WERI-Rb-1 (cell line): ENCODE results near the gene SMC4.

Experiments
- DNase-seq: peaks from one replicate; pipeline ENCODE4 v3.0.0-alpha.2; 2020
- H3K27ac ChIP-seq: fragments of 250-450 bp; sonication (Bioruptor Pico); 2 replicates; pipeline ENCODE4 v1.5.1; 2020; ENCODE audit warnings: mild to moderate bottlenecking, moderate library complexity
- H3K27me3 ChIP-seq: fragments of 250-450 bp; sonication (Bioruptor Pico); 2 replicates; pipeline ENCODE4 v1.5.1; 2021; ENCODE audit warnings: mild to moderate bottlenecking, low read depth, moderate library complexity; ENCODE audit not compliant: insufficient read depth, severe bottlenecking
- H3K36me3 ChIP-seq: fragments of 250-450 bp; sonication (Bioruptor Pico); 2 replicates; pipeline ENCODE4 v1.5.1; 2020; ENCODE audit warnings: mild to moderate bottlenecking, moderate library complexity
- H3K4me3 ChIP-seq: 2 replicates; pipeline ENCODE4 v1.5.1; 2011; ENCODE audit warnings: low read depth, mild to moderate bottlenecking, control low read depth, low read length
- H3K9me3 ChIP-seq: fragments of 250-450 bp; sonication (Bioruptor Pico); 2 replicates; pipeline ENCODE4 v1.5.1; 2021; ENCODE audit warnings: mild to moderate bottlenecking, moderate library complexity; ENCODE audit not compliant: severe bottlenecking
- TF ChIP-seq, protein P1 (sequence below): IDR thresholded peaks from 2 replicates; pipeline ENCODE4 v1.5.1; 2011; ENCODE audit warnings: low read depth, mild to moderate bottlenecking, control low read depth, inconsistent platforms, low read length

The SMC4 gene

GRCh38 chr3:160475884-160476283 lies 76.4 kb downstream of the SMC4 start:
- H3K27me3 ChIP-seq, result no peaks in the 10 kb centered on the region
- TF ChIP-seq, protein P1, sequence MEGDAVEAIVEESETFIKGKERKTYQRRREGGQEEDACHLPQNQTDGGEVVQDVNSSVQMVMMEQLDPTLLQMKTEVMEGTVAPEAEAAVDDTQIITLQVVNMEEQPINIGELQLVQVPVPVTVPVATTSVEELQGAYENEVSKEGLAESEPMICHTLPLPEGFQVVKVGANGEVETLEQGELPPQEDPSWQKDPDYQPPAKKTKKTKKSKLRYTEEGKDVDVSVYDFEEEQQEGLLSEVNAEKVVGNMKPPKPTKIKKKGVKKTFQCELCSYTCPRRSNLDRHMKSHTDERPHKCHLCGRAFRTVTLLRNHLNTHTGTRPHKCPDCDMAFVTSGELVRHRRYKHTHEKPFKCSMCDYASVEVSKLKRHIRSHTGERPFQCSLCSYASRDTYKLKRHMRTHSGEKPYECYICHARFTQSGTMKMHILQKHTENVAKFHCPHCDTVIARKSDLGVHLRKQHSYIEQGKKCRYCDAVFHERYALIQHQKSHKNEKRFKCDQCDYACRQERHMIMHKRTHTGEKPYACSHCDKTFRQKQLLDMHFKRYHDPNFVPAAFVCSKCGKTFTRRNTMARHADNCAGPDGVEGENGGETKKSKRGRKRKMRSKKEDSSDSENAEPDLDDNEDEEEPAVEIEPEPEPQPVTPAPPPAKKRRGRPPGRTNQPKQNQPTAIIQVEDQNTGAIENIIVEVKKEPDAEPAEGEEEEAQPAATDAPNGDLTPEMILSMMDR, result no peak
- no peak overlapping the region for H3K4me3 ChIP-seq
- no peak for DNase-seq
- H3K27ac ChIP-seq, result no peak overlapping the region
- no peaks in the 10 kb centered on the region for H3K36me3 ChIP-seq
- peaks cover 8% of the 10 kb centered on the region for H3K9me3 ChIP-seq

DNA sequence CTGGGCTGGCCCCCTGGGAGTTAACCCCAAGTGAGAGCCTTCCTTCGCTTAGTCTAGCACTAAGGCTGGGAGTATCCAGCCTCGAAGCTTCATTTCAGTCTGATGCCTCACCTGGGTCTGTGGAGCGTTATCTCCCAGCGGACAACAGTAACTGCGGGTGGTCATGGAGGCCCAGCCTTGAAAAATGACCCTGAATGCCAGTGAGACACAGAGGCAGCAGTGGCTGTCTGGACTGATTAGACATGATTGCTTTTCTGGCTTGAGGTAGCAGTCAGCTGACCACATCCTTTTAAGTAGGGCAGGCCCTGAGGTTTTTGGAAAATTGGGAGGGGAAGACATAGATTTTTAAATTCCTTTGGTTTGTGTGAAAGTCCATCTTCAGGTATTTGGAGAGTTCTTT lies 78.3 kb downstream of the SMC4 start:
- Histone ChIP-seq H3K36me3 (no peaks in the 10 kb centered on the region), H3K4me3 (no peak overlapping the region), H3K27me3 (no peaks in the 10 kb centered on the region), H3K9me3 (no peaks in the 10 kb centered on the region), H3K27ac (no peak overlapping the region)
- DNase-seq, result no peak
- TF ChIP-seq, protein P1, result no peak

DNA sequence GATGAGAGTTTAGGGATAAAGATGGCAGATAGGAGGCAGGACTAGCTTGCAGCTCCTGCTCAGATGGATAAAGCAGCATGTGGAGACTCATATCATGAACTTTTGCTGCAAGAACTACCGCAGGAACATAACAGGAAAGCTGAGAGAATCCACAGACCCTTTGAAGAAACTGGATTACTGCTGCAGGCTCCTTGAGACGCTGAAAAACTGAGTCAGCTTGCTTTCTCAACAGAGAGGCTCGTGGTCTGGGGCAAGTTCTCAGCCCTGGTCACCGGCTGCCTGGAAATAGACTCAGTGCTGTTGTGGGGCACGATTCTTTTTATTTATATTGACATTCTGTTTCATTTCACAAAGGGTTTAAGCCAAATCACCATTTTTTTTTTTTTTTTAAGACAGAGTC lies 78.9 kb downstream of the SMC4 start:
- no peaks in the 10 kb centered on the region for H3K27me3 ChIP-seq
- no peak for DNase-seq
- no peaks in the 10 kb centered on the region for H3K9me3 ChIP-seq
- no peak overlapping the region for H3K27ac ChIP-seq
- TF ChIP-seq, protein P1, result no peak
- H3K36me3 ChIP-seq, result no peaks in the 10 kb centered on the region
- no peak overlapping the region for H3K4me3 ChIP-seq

- TF ChIP-seq, protein P1, result no peak
- H3K4me3 ChIP-seq, result no peak overlapping the region
- no peaks in the 10 kb centered on the region for H3K27me3 ChIP-seq
- DNase-seq, result no peak
- no peaks in the 10 kb centered on the region for H3K36me3 ChIP-seq
- H3K9me3 ChIP-seq, result no peaks in the 10 kb centered on the region
- H3K27ac ChIP-seq, result no peak overlapping the region
Measured at GRCh38 chr3:160479376-160479775, 79.9 kb downstream of the SMC4 start.

- Histone ChIP-seq H3K4me3 (no peak overlapping the region), H3K27ac (no peak overlapping the region), H3K27me3 (no peaks in the 10 kb centered on the region), H3K36me3 (no peaks in the 10 kb centered on the region), H3K9me3 (no peaks in the 10 kb centered on the region)
- DNase-seq, result no peak
- TF ChIP-seq, protein P1, result no peak
Measured at GRCh38 chr3:160480931-160481330, 81.5 kb downstream of the SMC4 start.

GRCh38 chr3:160481856-160482255 lies 82.4 kb downstream of the SMC4 start:
- no peak for DNase-seq
- no peak overlapping the region for H3K27ac ChIP-seq
- no peaks in the 10 kb centered on the region for H3K36me3 ChIP-seq
- H3K9me3 ChIP-seq, result no peaks in the 10 kb centered on the region
- H3K27me3 ChIP-seq, result no peaks in the 10 kb centered on the region
- TF ChIP-seq, protein P1, result no peak
- no peak overlapping the region for H3K4me3 ChIP-seq
